Measurements from ENCODE around the gene CENPM.

CENPM gene

DNA sequence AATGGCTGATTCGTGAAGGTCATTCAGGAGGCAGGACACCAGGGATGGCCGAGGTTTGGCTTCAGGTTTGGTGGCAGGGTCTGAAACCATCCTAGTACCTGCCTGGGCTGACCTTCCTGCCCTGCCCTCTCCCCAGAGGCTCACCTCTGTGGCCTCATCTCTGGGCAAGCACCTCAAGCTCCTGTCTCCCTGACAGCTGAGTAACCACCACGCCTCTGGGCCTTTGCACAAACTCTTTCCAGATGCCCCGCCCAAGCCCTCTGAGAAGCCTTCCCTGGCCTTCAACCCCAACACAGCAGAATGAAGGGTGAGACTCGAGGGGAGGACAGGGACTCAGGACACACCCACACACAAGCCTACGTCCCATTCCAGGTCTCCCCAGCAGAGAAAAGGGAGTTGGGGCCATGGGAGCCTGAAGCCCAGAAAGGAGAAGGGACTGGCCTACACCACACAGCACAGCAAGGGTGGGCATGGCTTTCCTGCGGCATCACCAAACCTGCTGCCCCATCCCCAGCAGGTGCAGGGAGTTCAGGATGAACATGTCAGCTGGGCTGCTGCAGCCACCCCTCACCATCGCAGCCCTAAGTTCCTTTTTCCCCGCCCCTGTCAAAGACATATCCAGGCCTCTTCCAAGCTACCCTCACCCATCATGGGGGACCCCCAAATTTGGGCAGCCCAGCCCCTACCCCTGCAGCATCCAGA, 34.5 kb downstream of the CENPM start:
- DNase-seq = no peak

DNA sequence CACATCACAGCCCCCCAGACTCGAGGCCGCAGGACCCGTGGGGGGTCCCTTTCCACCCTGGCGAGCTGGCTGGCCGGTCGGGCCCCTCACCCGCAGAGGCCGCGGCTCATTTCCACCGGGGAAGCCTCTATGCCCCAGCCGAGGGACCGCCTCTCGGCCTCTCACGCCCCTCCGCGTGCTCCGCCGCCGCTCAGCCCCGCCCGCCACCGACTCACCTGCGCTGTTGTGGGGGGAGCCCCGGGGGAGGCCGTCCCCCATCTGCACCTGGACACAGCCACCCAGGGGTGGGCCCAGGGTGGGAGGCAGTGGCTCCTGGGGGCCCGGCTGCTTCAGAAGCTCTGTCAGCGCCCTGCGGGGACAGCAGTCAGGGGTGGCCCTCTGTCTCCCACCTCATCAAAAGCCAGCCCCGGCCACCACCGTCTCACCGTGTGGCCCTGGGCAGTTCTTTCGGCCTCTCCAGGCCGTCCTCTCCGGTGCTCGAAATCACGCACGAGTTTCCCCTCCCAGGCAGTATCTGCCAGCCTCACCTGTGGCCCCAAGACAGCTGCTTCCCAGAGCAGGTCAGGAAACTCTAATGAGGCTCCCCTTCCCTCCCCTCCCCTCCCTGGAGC, 35.8 kb downstream of the CENPM start:
- no peak for DNase-seq

DNA sequence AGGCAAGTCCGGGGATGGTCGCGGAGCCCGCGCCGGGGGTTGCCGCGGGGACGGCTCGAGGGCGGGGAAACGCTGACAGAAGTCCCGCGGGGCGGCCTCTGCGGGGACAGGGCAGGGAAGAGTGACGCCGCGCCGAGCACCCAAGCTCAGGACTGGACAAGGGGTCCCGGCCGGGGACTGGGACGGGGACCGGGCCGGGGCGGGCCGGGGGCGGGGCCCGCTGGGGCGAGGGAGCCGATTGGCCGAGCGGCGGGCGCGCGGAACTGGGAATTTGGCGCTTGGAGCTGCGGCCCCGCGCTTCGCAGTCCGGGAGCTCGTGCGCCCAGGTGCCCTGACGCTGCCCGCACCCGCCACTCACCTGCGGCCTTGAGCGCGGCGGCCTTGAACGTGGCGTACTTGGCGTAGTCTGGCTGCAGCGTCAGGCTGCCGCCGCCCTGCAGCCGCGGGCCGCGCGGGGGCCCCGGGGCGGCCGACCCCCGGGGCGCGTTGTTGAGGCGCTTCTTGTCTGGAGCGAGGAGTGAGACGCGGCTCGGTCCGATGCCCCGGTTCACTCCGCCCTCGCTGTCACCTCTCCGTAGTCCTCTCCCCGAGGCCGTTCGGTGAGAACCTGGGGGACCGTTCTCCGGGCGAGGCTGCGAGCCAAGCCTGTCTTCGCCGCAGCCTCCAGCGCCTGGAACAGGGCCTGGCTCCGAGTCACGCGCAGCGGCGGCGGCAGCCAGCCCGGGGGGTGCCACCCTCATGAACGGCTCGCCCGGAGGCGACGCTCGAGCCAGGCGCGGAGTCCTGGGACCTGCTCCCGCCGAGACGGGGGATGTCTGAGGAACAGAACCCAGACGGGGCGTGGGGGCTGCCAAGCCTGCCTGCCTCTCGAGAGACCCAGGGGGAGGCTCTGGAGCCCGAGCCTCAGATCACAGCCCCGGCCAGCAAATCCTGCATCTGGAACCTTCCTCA, 36.6 kb downstream of the CENPM start:
- DNase-seq = no peak

DNA sequence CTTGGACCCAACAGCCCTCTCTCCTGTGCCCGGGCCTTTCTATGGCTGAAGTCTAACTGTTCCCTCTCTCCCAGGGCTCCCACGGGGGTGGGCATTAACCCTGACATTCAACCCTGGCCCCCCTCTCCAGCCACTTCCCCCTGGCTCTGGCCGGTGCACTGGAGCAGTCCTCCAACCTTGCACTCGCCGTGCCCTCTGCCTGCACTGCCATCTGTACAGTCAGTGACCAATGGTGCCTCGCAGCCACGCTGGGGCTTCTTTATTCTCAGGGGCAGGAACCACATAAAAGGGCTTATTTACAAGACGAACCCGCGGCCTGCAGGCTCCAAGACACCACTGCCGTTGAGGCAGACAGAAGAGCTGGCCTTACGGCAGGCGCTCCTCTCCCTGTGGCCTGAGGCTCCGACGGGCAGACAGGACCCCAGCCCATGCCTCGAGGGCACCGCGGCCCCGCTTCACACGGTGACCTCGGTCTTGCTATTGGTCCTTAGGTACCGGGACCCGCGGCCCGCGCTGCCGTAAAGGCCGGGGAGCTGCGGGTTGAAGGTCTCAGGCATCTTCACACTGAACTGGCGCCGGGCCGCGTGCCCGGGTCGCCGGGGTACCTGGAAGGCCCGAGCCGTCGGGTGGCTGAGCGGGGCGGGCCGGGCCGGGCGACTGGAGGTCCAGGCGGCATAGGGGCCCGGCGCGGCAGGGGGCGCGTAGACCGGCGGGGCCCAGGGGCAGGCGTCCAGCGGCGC, 37.5 kb downstream of the CENPM start:
- DNase-seq = no peak

DNA sequence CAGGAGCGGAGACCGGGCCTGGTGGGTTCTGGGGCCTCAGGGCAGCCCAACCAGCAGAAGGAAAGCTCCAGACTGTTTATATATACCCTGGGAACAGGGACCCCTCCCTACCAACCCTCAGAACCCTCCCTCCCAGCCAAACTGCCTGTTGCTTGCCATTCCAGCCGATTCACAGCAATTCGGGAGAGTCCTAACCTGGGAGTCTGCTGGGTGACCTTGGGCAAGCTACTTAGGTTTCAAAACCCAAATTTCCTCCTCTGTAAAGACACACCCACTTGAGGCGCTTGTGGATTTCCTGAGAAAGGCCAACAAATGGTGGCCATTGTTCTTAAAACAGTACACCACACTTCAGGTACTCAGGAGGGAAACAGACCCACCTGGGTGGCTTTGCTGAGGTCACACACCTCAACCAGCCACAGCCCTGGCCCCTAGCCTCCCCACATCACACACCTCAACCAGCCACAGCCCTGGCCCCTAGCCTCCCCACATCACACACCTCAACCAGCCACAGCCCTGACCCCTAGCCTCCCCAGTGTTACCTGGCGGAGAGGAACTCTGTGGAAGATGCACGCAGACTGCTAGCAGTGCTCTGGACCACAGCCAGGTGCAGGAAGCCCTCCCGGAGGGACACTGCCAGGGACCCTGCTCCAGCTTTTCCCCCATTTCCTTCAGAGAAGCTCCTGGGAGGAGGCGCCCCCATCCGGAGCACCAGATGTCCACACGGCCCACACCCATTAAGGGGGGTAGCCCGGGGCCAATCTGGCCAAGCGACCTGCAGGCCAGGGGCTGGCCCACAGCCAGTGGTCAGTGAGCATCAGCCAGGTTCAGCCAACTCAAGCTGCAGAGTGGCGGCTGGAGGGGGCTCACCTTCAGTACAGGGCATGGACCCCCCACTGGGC, 38.3 kb downstream of the CENPM start:
- no peak for DNase-seq

DNA sequence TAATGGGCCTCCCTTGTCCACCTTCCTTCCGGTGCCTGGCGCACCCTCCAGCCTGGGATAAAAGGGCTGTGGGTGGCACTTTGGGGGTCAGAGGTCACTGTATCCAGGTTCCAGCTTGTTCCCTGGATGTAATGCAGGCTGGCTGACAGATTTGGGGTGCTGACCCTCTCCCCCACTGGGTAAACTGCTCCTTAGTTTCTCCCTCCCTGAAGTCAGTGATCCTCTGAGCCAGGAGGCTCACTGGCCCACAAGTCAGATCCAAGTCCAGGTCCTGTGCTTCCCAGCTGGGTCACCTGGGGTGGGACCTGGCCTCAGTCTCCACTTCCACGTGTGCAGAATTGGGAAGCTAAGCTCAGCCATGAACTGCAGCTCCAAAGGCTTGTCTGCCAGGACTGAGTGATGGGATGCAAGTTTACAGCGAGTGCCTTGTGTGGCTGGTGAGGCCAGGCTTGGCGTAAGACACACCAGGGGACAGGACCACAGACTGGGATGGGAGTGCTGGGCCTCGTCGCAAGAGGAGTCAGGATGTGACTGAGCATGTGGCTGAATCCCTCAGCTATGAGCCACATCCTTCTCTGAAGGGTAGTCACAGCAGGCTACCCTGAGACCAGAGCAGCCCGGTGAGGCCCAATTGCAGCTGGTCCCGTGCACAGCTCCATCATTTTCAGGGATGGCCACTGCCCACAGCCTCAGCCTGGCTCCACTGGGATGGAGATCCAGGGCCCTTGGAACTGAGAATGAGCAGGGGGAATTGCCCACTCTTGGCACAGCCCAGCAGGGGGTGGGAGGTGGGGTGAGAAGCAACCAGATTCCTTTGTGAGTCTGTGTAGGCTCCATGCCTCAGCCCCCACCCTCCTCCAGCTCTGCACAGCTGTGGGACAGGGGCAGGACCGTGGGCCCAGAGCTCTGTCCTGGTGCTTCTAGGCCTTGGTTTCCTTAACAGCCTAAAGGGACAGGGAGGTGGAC, 39.2 kb downstream of the CENPM start:
- DNase-seq = no peak

DNA sequence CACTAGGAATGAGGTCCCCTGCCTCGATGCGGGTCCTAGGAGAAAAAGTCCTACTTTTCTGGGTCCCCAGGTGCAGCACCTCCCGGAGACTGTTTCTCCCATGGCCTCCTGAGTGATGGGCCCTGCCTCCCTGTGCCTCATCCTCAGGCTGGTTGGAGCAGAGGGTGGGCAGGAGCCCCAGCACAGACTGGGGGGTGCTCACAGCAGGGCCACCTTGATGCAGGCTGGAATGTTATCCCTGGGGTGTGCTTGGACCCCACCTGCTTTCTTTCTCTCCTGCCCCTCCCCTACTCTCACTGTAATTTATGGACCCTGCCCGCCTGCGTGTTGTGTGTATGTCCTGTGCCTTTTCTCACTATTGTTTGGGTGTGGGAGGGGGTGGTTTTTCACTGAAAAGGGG, 40.1 kb downstream of the CENPM start:
- DNase-seq = no peak

DNA sequence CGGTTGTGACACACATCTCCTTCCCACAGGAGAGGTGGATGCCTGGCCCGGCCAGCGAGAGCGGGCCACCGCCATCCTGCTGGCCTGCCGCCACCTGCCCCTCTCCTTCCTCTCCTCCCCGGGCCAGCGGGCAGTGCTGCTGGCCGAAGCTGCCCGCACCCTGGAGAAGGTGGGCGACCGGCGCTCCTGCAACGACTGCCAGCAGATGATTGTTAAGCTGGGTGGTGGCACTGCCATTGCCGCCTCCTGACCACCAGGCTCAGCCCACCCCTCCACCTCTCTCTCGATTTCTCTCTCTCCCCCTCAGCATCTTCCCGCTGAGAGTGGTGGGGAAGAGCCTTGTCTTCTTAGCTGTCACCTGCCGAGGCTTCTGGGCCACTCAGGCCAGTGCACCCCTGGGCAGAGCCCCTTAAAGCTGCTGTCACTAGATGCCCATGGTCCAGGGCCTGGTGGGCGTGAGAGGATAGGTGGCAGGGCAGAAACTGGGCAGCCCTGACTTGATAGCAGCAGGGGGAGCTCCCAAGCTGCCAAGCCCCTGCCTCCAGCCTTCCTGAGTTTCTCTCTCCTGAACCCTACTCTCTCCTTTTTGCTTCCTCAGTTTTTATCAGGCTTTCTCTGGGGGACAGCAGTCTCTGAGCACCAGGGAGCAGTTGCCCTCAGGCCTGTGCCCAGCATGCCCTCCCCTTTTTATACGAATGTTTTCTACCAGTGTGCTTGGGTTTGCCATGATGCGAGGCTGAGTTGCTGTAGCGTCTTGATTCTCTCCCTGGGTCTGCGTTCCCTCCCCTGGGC, 41.3 kb downstream of the CENPM start:
- no peak for DNase-seq

DNA sequence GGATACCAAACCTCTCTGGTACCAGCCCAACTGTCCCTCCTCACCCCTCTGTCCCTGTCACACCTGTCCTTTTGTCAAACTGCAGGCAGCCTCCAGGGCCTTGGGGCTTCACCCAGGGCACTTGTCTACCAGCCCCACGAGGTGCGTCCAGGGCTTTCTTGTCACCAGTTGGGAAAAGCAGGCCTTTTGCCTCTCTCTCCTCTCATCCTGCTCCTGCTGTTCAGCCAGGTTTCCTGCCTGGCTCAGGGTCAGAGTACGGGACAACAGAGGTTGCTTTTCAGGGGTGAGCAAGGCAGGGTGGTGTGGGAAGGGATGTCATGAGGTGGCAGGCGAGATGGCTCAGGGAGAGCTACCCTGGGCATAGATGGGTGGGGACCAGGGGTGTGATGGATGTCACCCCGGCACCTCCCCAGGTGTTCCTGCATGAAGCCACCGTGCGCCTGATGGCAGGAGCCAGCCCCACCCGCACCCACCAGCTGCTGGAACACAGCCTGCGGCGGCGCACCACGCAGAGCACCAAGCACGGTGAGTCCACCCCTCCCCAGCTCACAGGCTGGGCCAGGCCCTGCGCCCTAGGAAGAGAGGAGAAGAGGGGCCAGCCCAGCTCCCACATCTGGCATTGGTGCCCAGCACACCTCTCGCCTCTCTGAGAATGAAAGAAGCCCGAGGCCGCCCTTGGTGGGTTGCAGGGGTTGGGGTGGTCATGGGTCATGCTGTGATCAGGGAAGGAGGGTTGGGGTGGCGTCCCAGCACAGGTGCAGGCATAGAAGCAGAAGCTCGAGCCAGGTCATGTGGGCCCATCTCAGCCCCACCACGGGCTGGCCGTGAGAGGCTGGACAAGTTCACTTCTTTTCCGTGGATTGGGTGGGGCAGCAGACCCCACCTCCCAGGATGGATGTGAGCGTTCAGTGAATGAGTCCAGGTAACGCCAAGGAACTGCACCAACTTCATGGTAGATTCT, 42.2 kb downstream of the CENPM start:
- DNase-seq = no peak

DNA sequence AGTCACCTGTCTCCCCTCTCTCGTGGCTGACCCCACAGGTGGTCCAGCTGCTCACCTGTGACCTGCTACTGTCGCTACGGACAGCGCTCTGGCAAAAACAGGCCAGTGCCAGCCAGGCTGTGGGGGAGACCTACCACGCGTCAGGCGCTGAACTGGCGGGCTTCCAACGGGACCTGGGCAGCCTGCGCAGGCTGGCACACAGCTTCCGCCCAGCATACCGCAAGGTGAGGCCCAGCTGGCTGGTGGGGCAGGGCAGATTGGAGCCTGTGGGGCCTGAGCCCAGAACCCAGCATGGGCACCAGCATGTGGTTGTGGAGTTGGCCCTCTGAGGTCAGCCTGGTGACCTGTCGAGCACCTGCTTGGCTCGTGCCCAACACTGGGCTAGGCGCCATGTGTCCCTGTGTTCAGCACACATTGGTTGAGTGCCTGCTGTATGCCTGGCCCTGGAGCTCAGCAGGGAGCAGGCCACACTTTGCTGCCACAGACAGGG, 44.0 kb downstream of the CENPM start:
- DNase-seq = no peak

DNA sequence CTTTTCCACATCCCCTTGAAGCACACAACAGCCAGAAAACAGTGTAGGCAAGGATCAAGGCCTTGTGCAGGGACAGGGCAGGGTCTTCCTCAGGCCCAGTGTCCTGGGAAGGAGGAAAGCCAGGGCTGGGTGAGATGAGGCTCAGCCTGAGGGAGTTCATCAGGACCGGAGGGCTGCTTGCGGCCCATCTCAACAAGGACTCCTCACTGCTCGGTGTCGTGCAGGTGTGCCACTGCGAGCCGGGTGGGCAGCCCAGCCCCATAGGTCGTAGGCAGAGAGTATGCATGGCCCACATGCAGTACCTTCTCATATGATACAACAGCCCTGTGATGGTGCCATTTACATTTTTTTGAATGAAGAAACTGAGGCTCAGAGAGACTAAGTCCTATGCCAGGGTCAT, 44.9 kb downstream of the CENPM start:
- no peak for DNase-seq

DNA sequence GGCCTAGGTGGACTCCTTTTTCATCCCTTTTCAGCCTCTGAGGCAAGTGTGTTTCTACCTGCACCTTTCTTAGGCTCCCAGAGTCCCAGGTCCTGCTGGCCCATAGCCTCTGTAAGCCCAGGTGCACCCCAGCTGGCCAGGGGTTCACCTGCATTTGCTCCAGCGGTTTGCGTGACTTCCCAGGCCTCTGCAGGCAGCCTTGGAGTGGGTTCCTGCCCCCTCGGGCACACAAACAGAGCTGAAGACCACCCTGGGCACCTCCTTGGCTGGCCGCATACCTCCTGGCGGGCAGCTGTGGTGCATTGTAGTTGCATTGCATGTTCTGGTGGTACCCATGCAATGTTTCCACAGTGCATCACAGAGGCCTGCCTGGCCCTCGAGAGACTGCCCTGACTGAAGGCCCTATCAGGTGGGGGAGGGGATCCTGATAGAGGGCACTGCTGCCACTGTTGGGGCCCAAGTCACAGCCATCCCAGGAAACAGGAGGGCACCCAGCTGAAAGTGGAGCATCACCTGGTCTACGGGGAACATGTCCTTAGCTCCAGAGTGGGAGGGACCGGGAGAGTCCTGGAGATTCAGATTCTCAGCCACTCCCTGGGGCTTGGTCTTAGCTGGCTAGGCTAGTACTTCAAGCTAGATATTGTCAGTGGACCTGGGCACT, 46.2 kb downstream of the CENPM start:
- no peak for DNase-seq

DNA sequence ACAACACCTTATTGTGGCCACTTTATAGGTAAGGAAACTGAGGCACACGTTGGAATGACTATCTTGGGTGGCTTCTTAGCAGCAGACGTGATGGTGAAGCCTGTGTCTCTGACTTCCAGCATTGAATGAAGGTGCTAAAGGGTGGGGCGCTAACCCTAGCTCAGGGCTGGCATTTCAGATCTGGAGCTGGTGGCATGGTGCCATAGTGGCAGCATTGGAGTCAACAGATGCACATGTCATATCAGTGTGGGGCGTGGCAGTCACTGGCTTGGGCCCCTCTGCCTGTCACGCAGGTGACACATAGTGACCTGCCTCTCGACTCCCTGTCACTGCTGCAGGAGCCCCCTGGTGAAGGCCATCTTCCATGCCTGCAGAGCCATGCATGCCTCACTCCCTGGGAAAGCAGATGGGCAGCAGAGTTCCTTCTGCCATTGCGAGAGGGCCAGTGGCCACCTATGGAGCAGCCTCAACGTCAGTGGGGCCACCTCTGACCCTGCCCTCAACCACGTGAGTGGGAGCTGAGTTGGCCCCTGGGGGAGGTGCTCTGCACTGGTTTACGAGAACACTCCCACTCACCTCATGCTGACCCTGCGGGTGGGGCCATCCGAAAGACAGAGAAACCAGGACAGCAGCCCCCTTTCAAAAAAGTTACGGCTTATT, 46.8 kb downstream of the CENPM start:
- no peak for DNase-seq

DNA sequence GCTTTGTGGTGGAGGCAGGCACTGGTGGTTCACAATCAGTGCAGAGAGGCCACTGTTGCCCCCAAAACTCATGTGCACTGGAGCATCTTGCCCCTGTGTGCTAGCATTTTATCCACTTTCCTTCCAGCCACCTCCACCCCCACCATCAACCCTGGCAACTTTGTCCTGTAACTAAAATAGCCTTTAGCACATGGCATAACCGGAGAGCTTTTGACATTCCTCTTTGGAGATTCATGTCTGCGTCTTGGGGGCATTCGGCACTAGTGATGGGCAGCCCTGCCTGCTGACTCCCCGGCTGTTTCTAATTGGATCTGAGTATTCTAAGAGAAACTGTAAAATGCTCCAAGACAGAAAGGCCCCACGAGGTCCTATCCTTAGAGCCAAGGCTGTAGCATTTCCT, 47.8 kb downstream of the CENPM start:
- DNase-seq = no peak

DNA sequence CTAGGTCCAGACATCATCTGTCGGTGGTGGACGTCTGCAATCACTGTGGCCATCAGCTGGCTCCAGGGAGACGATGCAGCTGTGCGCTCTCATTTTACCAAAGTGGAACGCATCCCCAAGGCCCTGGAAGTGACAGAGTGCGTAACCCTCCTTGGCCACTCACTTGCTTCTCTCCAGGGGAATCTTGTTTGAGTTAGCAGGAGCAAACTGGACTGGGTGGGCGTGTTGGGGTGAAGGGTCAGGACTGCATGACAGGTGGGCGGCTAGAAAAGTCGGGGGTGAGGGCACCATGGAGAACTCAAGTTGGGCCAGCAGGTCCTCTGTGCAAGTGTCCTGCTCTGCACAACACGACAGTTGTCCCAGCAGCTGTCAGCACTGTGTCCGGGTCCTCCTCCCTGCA, 48.3 kb downstream of the CENPM start:
- no peak for DNase-seq

DNA sequence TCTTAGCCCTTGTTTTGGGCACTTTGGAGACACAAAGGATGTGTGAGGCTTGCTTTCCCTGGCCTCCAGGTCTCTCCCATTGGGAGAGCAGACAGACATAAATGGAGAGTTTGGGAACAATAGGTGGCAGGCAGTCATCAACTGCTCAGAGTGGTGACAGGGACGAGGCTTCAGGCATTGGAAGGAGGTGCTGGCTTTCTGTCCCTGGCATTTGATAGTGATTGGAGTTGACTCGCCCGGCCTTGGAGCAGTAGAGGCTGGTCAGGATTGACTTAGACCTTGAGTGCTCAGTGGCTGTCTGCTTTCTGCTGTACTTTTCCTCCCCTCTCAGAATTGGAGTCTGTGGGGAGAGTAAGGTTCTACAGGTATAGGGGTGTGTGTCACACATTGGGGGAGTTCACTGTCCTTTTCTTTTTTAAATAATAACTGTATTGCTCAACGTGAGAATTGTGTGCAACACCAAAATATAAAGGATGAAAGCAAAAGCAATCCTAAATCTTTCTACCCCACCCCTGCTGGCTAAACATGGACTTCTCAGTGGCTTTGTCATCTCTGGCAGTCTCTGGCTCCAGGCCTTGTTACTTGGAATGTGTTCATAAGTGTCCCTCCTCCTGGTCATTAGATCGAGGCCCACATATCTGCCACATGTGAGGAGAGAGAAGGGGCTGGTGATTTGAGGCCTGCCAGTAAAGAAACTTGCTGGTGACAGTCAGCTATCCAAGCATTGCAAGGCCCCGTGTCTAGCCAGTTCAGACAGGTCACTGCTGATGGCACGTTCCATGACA, 53.2 kb downstream of the CENPM start:
- DNase-seq = no peak

DNA sequence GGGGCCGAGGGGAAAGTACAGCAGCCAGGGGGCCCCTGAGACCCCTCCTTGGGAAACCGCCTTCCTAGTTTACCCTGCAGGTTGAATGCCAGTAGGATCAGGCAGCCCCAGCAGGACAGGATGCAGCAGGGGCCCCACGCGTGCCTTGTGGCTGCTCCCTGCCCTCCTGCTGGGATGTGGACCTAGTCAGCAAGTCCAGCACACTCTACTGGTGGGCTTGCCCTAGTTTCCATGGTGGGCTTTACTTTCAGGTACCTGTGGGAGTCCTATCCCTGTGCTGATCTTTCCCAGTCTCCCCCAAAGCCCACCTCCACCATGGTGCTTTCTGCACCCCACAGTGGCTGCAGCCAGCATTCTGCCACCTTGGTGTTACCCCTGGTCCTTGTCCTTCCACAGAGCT, 54.2 kb downstream of the CENPM start:
- no peak for DNase-seq

All from amniotic stem cell (primary cell).